Muscle layer of colon (tissue), 2 donors: ENCODE results near the gene OR2AE1.

Source experiments
- H3K27ac ChIP-seq: one replicate; pipeline ENCODE4 v1.7.0; 2013; ENCODE audit warnings: low read depth, mild to moderate bottlenecking, low read length, moderate library complexity
- H3K27me3 ChIP-seq, 2 donors: one replicate each; pipeline ENCODE4 v1.7.0; 2013; ENCODE audit warnings: low read length in 2 of 2, mild to moderate bottlenecking in 2 of 2; ENCODE audit not compliant: insufficient read depth in 2 of 2, control insufficient read depth in 1 of 2
- H3K36me3 ChIP-seq: one replicate; pipeline ENCODE4 v1.7.0; 2013; ENCODE audit warnings: mild to moderate bottlenecking, low read length; ENCODE audit not compliant: insufficient read depth
- H3K4me1 ChIP-seq: one replicate; pipeline ENCODE4 v1.7.0; 2013; ENCODE audit warnings: mild to moderate bottlenecking, low read length; ENCODE audit not compliant: insufficient read depth
- H3K4me3 ChIP-seq, 2 donors: one replicate each; pipeline ENCODE4 v1.7.0; 2013; ENCODE audit warnings: low read length in 2 of 2, low read depth in 1 of 2, mild to moderate bottlenecking in 1 of 2, moderate library complexity in 1 of 2
- H3K9ac ChIP-seq: one replicate; pipeline ENCODE4 v1.7.0; 2013; ENCODE audit warnings: low read length
- H3K9me3 ChIP-seq: one replicate; pipeline ENCODE4 v1.7.0; 2013; ENCODE audit warnings: mild to moderate bottlenecking, low read length
- donor health status: abdominal sarcoma.
- donor health status: Adenocarcinoma of cecum.

Gene OR2AE1

GRCh38 chr7:99855236-99855635 is 21.6 kb downstream of the OR2AE1 start:
- H3K4me1 ChIP-seq, result no peaks in the 10 kb centered on the region
- no peaks in the 10 kb centered on the region for H3K9me3 ChIP-seq
- H3K36me3 ChIP-seq, result no peaks in the 10 kb centered on the region
- H3K9ac ChIP-seq, result no peak overlapping the region
- no peak overlapping the region for H3K4me3 ChIP-seq
- H3K27ac ChIP-seq, result no peak overlapping the region
- no peaks in the 10 kb centered on the region for H3K27me3 ChIP-seq

GRCh38 chr7:99848420-99849216 is 28.2 kb downstream of the OR2AE1 start:
- Histone ChIP-seq H3K9ac (no peak overlapping the region), H3K4me3 (no peak overlapping the region), H3K9me3 (no peaks in the 10 kb centered on the region), H3K4me1 (no peaks in the 10 kb centered on the region), H3K36me3 (no peaks in the 10 kb centered on the region), H3K27me3 (no peaks in the 10 kb centered on the region), H3K27ac (no peak overlapping the region)

- no peaks in the 10 kb centered on the region for H3K9me3 ChIP-seq
- H3K27me3 ChIP-seq, result no peaks in the 10 kb centered on the region
These were observed 32.5 kb downstream of the OR2AE1 start for GRCh38 chr7:99844328-99844727.

GRCh38 chr7:99843808-99844207 is 33.0 kb downstream of the OR2AE1 start:
- Histone ChIP-seq H3K27me3 (no peaks in the 10 kb centered on the region), H3K4me1 (no peaks in the 10 kb centered on the region), H3K9ac (no peak overlapping the region), H3K9me3 (no peaks in the 10 kb centered on the region), H3K27ac (no peak overlapping the region), H3K36me3 (no peaks in the 10 kb centered on the region), H3K4me3 (no peak overlapping the region)

More at GRCh38 chr7:99844328-99844727, 32.5 kb downstream of the OR2AE1 start:
- no peaks in the 10 kb centered on the region for H3K36me3 ChIP-seq
- no peak overlapping the region for H3K4me3 ChIP-seq
- no peak overlapping the region for H3K9ac ChIP-seq
- no peak overlapping the region for H3K27ac ChIP-seq
- H3K4me1 ChIP-seq, result no peaks in the 10 kb centered on the region

- no peaks in the 10 kb centered on the region for H3K4me1 ChIP-seq
- H3K4me3 ChIP-seq, result no peak overlapping the region
- no peaks in the 10 kb centered on the region for H3K27me3 ChIP-seq
- H3K36me3 ChIP-seq, result no peaks in the 10 kb centered on the region
- no peak overlapping the region for H3K9ac ChIP-seq
- H3K9me3 ChIP-seq, result no peaks in the 10 kb centered on the region
- no peak overlapping the region for H3K27ac ChIP-seq
These were observed 33.9 kb downstream of the OR2AE1 start for GRCh38 chr7:99842926-99843325.

- Histone ChIP-seq H3K9ac (no peak overlapping the region), H3K4me1 (no peaks in the 10 kb centered on the region), H3K27me3 (no peaks in the 10 kb centered on the region), H3K27ac (no peak overlapping the region), H3K36me3 (no peaks in the 10 kb centered on the region), H3K4me3 (no peak overlapping the region), H3K9me3 (no peaks in the 10 kb centered on the region)
These were observed 36.5 kb downstream of the OR2AE1 start for GRCh38 chr7:99840136-99840869.

GRCh38 chr7:99839287-99840021 is 37.4 kb downstream of the OR2AE1 start:
- H3K4me1 ChIP-seq, result no peaks in the 10 kb centered on the region
- H3K9me3 ChIP-seq, result no peaks in the 10 kb centered on the region
- H3K27me3 ChIP-seq, result no peaks in the 10 kb centered on the region
- no peaks in the 10 kb centered on the region for H3K36me3 ChIP-seq
- no peak overlapping the region for H3K27ac ChIP-seq
- H3K9ac ChIP-seq, result no peak overlapping the region
- H3K4me3 ChIP-seq, result no peak overlapping the region

- Histone ChIP-seq H3K27me3 (no peaks in the 10 kb centered on the region), H3K4me3 (no peak overlapping the region), H3K4me1 (no peaks in the 10 kb centered on the region), H3K36me3 (no peaks in the 10 kb centered on the region), H3K9me3 (no peaks in the 10 kb centered on the region), H3K9ac (no peak overlapping the region), H3K27ac (no peak overlapping the region)
These were observed 39.0 kb downstream of the OR2AE1 start for GRCh38 chr7:99837649-99838361.

GRCh38 chr7:99835189-99835588 is 41.6 kb downstream of the OR2AE1 start:
- no peaks in the 10 kb centered on the region for H3K4me1 ChIP-seq
- H3K36me3 ChIP-seq, result no peaks in the 10 kb centered on the region
- H3K9ac ChIP-seq, result no peak overlapping the region
- H3K4me3 ChIP-seq, result no peak overlapping the region
- H3K27me3 ChIP-seq, result no peaks in the 10 kb centered on the region
- no peak overlapping the region for H3K27ac ChIP-seq
- no peaks in the 10 kb centered on the region for H3K9me3 ChIP-seq

- Histone ChIP-seq H3K9me3 (no peaks in the 10 kb centered on the region), H3K36me3 (no peaks in the 10 kb centered on the region), H3K4me3 (no peak overlapping the region), H3K27me3 (no peaks in the 10 kb centered on the region), H3K9ac (no peak overlapping the region), H3K4me1 (no peaks in the 10 kb centered on the region), H3K27ac (no peak overlapping the region)
These were observed 42.5 kb downstream of the OR2AE1 start for GRCh38 chr7:99834382-99834781.

GRCh38 chr7:99833289-99833877 is 43.5 kb downstream of the OR2AE1 start:
- Histone ChIP-seq H3K9me3 (no peaks in the 10 kb centered on the region), H3K27ac (no peak overlapping the region), H3K4me3 (no peak overlapping the region), H3K9ac (no peak overlapping the region), H3K27me3 (no peaks in the 10 kb centered on the region), H3K4me1 (no peaks in the 10 kb centered on the region), H3K36me3 (no peaks in the 10 kb centered on the region)
